ENCODE results near the gene HEG1.
A peak's percentile ranks its signal among the peaks of the same experiment; 100 is the strongest.

The HEG1 gene

DNA sequence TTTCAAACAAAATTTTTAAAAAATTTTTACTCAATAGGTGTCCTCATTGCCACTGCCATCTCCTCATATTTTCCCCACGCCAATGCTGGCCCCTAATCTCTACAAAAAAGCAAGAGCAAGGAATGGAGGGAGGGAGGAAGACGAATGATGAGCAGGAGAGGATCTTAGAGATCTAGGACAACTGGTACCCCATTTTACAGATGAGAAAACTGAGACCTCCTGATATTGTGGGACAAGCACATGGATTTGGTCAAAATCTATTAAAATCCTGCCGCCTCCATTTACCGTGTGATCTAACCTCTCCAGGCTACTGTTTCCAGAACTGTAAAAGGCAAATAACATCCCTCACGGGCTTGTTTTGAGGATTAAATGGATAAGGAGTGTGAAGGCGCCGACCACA is 4.6 kb downstream of the HEG1 start:
- peak overlapping the region in 2 of 3 experiments; percentile 87 for H3K27ac Mint-ChIP-seq
- no peaks in the 10 kb centered on the region for H3K9me3 Mint-ChIP-seq
- peaks cover 6% of the 10 kb centered on the region for H3K27me3 Mint-ChIP-seq (ENCODE audit: low read depth)
- peak overlapping the region in 1 of 3 experiments; percentile 42 for H3K4me3 Mint-ChIP-seq
- H3K36me3 Mint-ChIP-seq (ENCODE audit: low read depth): no peaks in the 10 kb centered on the region
- TF ChIP-seq, protein P1, sequence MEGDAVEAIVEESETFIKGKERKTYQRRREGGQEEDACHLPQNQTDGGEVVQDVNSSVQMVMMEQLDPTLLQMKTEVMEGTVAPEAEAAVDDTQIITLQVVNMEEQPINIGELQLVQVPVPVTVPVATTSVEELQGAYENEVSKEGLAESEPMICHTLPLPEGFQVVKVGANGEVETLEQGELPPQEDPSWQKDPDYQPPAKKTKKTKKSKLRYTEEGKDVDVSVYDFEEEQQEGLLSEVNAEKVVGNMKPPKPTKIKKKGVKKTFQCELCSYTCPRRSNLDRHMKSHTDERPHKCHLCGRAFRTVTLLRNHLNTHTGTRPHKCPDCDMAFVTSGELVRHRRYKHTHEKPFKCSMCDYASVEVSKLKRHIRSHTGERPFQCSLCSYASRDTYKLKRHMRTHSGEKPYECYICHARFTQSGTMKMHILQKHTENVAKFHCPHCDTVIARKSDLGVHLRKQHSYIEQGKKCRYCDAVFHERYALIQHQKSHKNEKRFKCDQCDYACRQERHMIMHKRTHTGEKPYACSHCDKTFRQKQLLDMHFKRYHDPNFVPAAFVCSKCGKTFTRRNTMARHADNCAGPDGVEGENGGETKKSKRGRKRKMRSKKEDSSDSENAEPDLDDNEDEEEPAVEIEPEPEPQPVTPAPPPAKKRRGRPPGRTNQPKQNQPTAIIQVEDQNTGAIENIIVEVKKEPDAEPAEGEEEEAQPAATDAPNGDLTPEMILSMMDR (IDR thresholded peaks at IDR 0.05; ENCODE audit: unreplicated experiment in 3 of 3): no peak
- peaks cover 38% of the 10 kb centered on the region for H3K4me1 Mint-ChIP-seq

DNA sequence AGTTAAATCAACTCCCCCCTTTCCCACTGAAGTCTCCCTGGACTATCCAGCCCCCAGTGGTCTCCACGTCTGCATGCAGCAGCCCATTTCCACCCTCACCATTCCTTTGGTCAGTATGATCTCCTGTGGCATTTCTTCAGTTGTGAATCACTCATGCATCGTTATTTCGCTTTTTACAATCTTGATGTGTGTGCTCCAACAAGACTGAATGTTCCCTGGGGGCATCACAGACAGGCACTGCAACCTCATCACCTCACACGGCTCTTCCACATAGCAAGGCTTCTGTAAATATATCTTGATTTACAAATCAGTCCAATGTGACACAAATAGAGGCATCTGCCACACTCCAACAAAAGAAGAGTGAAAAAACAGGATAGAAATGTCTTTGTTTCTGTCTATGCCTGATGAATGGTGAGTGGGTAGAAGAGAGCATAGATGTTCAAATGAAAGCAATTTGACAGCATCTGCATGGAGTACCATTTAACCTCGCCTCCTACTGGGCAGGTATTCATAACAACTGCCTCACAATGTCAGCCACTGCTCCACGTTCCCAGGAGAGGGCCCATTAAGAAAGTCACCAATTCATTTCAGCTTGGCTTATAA is 5.2 kb downstream of the HEG1 start:
- no peak overlapping the region for H3K27ac Mint-ChIP-seq
- H3K36me3 Mint-ChIP-seq (ENCODE audit: low read depth): no peaks in the 10 kb centered on the region
- H3K9me3 Mint-ChIP-seq: no peaks in the 10 kb centered on the region
- no peak overlapping the region for H3K4me3 Mint-ChIP-seq
- TF ChIP-seq, protein P1 (IDR thresholded peaks at IDR 0.05; ENCODE audit: unreplicated experiment in 3 of 3): no peak
- peaks cover 38% of the 10 kb centered on the region for H3K4me1 Mint-ChIP-seq
- H3K27me3 Mint-ChIP-seq (ENCODE audit: low read depth): peaks cover 5% of the 10 kb centered on the region

DNA sequence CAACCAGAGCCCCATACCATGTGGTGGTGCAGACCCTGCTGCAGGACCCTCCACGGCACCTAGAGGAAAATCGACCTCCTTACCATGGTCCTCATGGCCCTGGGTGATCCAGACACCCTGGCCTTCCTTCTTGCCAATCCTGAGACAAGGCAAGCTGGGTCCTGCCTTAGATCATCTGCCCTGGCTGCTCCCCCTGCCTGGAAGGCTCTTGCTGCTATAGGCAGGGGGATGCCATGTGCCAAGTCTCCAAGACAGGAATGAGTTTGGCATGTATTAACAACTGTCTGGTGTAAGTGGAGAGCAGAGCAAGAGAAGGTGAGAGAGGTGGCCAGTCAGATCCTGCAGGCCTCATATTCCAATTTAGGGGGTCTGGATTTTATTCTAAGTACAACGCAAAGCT is 7.5 kb downstream of the HEG1 start:
- Mint-ChIP-seq H3K36me3 (ENCODE audit: low read depth) (no peaks in the 10 kb centered on the region), H3K9me3 (no peaks in the 10 kb centered on the region), H3K4me3 (no peak overlapping the region), H3K27ac (peak overlapping the region in 1 of 3 experiments; percentile 2), H3K4me1 (peaks cover 19% of the 10 kb centered on the region), H3K27me3 (ENCODE audit: low read depth) (no peaks in the 10 kb centered on the region)
- TF ChIP-seq, protein P1 (IDR thresholded peaks at IDR 0.05; ENCODE audit: unreplicated experiment in 3 of 3): no peak

DNA sequence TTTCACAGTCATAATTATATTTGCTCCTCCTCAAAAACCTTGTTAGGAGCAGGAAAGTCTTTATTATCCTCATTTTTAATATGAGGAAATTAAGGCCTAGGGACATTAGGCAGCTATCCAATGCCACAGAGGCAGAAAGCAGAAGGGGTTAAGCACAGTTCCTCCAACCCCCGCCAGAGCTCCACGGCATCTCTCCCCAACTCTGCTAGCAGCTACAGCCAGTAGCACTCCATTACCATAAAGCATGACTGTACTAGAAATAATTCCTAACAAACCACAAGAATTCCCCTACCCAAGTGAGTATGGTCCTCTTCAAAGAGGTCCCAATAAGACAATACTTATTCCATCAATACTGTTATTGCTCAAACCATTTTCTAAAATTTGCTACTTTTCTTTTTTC is 9.8 kb downstream of the HEG1 start:
- Mint-ChIP-seq H3K9me3 (no peaks in the 10 kb centered on the region), H3K27ac (no peak overlapping the region), H3K4me3 (no peak overlapping the region), H3K36me3 (ENCODE audit: low read depth) (no peaks in the 10 kb centered on the region), H3K27me3 (ENCODE audit: low read depth) (no peaks in the 10 kb centered on the region), H3K4me1 (peaks cover 9% of the 10 kb centered on the region)
- TF ChIP-seq, protein P1 (IDR thresholded peaks at IDR 0.05; ENCODE audit: unreplicated experiment in 3 of 3): no peak

DNA sequence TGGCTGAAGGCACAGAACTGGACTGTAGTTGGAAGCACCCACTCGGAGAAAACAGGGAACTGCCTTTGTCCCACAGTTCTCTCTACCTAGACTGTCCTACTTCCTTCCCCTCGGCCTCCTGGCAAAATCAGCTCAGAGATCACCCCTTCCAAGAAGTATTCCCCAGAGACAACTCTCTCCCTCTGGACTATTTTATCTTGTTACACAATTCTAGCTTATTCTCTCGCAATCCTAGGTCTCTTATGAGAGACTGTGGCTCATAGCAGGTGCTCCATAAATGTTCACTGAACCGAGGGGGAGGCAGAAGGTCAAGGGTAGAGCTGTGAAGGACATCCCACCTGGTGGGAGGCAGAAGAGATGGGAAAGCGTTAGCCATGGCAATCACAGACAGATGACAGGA is 10.6 kb downstream of the HEG1 start:
- Mint-ChIP-seq H3K9me3 (no peaks in the 10 kb centered on the region), H3K27me3 (ENCODE audit: low read depth) (no peaks in the 10 kb centered on the region), H3K4me1 (peaks cover 12% of the 10 kb centered on the region), H3K27ac (no peak overlapping the region), H3K4me3 (no peak overlapping the region), H3K36me3 (ENCODE audit: low read depth) (no peaks in the 10 kb centered on the region)
- TF ChIP-seq, protein P1 (IDR thresholded peaks at IDR 0.05; ENCODE audit: unreplicated experiment in 3 of 3): no peak

DNA sequence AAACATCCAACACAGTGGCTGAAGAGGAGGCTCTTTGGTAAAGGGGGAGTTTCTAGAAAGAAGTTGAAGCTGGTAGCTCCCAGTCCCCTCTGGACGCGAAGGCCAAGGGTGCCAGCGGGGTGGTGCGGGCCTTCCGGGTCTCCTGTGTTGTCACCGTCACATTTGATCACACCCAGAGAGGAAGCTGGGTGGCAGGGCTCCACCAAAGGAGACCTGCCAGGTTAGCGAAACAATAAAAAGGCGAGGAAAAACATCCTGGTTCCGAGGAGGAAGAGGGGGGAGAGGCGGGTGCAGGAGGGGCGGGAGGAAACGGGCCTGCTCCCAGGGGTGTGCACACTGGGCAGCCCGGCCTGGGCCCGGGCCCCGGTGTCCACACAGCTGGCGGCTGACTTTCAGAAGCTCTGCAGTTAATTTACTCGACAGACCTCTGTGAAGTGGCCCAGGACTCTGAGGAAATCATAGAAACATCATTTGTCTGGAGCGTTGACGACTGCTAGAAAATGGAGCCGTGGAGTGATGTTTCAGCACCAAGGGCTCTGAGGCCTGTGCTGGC is 12.1 kb downstream of the HEG1 start:
- no peaks in the 10 kb centered on the region for H3K9me3 Mint-ChIP-seq
- TF ChIP-seq, protein P1 (IDR thresholded peaks at IDR 0.05; ENCODE audit: unreplicated experiment in 3 of 3): no peak
- H3K27ac Mint-ChIP-seq: peak overlapping the region in 2 of 3 experiments; percentile 93 to 98
- H3K27me3 Mint-ChIP-seq (ENCODE audit: low read depth): no peaks in the 10 kb centered on the region
- peaks cover 27% of the 10 kb centered on the region for H3K4me1 Mint-ChIP-seq
- H3K4me3 Mint-ChIP-seq: no peak overlapping the region
- no peaks in the 10 kb centered on the region for H3K36me3 Mint-ChIP-seq (ENCODE audit: low read depth)
